ENCODE results near the gene APELA.

DNA sequence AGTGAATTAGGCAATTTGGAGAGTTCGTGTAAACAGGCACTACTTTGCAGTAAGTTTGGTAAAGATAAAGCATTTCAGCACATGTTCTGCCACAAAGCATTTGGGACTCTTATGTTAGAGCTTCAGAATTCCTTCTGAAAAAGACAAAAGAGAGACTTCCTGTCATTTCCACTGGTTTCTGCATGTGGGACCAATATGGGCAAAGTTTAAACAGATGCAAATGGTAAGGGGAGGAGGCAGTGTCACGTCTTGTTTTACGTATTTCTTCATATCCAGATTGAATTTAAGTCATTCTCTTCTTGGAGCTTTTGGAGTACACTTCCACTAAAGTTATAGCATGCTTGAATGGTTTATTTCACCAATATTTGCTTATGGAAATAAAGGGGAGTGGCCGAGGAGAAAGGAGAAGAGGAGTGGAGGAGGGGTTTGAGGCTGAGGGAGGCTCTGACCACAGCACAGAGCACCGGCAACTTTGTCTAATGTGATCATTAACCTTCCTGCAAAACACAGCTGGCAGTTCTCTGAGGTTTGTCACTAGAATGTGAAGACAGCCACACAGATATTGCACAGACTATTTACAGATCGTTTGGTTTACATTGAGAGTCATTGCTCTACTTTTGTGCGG, at the start of gene APELA:
- TF ChIP-seq, protein P1, sequence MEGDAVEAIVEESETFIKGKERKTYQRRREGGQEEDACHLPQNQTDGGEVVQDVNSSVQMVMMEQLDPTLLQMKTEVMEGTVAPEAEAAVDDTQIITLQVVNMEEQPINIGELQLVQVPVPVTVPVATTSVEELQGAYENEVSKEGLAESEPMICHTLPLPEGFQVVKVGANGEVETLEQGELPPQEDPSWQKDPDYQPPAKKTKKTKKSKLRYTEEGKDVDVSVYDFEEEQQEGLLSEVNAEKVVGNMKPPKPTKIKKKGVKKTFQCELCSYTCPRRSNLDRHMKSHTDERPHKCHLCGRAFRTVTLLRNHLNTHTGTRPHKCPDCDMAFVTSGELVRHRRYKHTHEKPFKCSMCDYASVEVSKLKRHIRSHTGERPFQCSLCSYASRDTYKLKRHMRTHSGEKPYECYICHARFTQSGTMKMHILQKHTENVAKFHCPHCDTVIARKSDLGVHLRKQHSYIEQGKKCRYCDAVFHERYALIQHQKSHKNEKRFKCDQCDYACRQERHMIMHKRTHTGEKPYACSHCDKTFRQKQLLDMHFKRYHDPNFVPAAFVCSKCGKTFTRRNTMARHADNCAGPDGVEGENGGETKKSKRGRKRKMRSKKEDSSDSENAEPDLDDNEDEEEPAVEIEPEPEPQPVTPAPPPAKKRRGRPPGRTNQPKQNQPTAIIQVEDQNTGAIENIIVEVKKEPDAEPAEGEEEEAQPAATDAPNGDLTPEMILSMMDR (conservative IDR thresholded peaks at IDR 0.05; ENCODE audit: low read depth, low read length) = no peak
- TF ChIP-seq POLR2A (IDR thresholded peaks at IDR 0.05; ENCODE audit: low read depth, low read length) (no peak), SMC3 (IDR thresholded peaks at IDR 0.05; ENCODE audit: low read depth, low read length) (no peak), RCOR1 (IDR thresholded peaks at IDR 0.05; ENCODE audit: insufficient replicate concordance, low read length) (no peak), NFE2L2 (IDR thresholded peaks at IDR 0.05; ENCODE audit: low read depth, low read length) (no peak), CEBPB (IDR thresholded peaks at IDR 0.05; ENCODE audit: low read depth, low read length) (no peak), RAD21 (IDR thresholded peaks at IDR 0.05; ENCODE audit: low read length) (no peak), BHLHE40 (IDR thresholded peaks at IDR 0.05; ENCODE audit: low read depth, low read length) (no peak), MAFK (IDR thresholded peaks at IDR 0.05; ENCODE audit: low read depth, low read length) (no peak), CHD1 (IDR thresholded peaks at IDR 0.05; ENCODE audit: low read depth, low read length) (no peak)
- TF ChIP-seq, protein P2, sequence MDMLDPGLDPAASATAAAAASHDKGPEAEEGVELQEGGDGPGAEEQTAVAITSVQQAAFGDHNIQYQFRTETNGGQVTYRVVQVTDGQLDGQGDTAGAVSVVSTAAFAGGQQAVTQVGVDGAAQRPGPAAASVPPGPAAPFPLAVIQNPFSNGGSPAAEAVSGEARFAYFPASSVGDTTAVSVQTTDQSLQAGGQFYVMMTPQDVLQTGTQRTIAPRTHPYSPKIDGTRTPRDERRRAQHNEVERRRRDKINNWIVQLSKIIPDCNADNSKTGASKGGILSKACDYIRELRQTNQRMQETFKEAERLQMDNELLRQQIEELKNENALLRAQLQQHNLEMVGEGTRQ (IDR thresholded peaks at IDR 0.05; ENCODE audit: low read depth, low read length) = no peak
- TF ChIP-seq, protein P3, sequence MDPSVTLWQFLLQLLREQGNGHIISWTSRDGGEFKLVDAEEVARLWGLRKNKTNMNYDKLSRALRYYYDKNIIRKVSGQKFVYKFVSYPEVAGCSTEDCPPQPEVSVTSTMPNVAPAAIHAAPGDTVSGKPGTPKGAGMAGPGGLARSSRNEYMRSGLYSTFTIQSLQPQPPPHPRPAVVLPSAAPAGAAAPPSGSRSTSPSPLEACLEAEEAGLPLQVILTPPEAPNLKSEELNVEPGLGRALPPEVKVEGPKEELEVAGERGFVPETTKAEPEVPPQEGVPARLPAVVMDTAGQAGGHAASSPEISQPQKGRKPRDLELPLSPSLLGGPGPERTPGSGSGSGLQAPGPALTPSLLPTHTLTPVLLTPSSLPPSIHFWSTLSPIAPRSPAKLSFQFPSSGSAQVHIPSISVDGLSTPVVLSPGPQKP (IDR thresholded peaks at IDR 0.05; ENCODE audit: borderline replicate concordance, low read depth, low read length) = no peak
